IMR-90 (cell line): ENCODE measurements around the gene PRR18.

Experiments used
- BHLHE40 ChIP-seq: fragments of 150-350 bp; IDR thresholded peaks from 2 replicates; pipeline ENCODE4 v1.6.1; 2016; ENCODE audit warnings: mild to moderate bottlenecking, low read depth, low read length
- CEBPB ChIP-seq: IDR thresholded peaks from 2 replicates; pipeline ENCODE4 v1.6.1; 2012; ENCODE audit warnings: low read depth, low read length, improper control_type of control experiment
- CHD1 ChIP-seq: IDR thresholded peaks from 2 replicates; pipeline ENCODE4 v1.6.1; 2012; ENCODE audit warnings: low read depth, low read length, improper control_type of control experiment
- CTCF ChIP-seq: conservative IDR thresholded peaks from 2 replicates; pipeline ENCODE4 v1.5.1; 2012; ENCODE audit warnings: mild to moderate bottlenecking, low read depth, low read length, improper control_type of control experiment
- ELK1 ChIP-seq: fragments of 150-350 bp; IDR thresholded peaks from 2 replicates; pipeline ENCODE4 v1.6.1; 2016; ENCODE audit warnings: low read depth, mild to moderate bottlenecking, low read length, moderate library complexity, borderline replicate concordance
- MAFK ChIP-seq: IDR thresholded peaks from 2 replicates; pipeline ENCODE4 v1.6.1; 2012; ENCODE audit warnings: low read depth, low read length, improper control_type of control experiment
- MAZ ChIP-seq: IDR thresholded peaks from 2 replicates; pipeline ENCODE4 v1.6.1; 2012; ENCODE audit warnings: low read depth, mild to moderate bottlenecking, low read length, improper control_type of control experiment, moderate library complexity, borderline replicate concordance
- MXI1 ChIP-seq: IDR thresholded peaks from 2 replicates; pipeline ENCODE4 v1.6.1; 2012; ENCODE audit warnings: low read depth, mild to moderate bottlenecking, low read length, moderate library complexity, borderline replicate concordance
- POLR2A ChIP-seq: IDR thresholded peaks from 2 replicates; pipeline ENCODE4 v1.6.1; 2012; ENCODE audit warnings: mild to moderate bottlenecking, low read depth, low read length
- RCOR1 ChIP-seq: IDR thresholded peaks from 2 replicates; pipeline ENCODE4 v1.6.1; 2012; ENCODE audit warnings: mild to moderate bottlenecking, low read length, improper control_type of control experiment; ENCODE audit not compliant: insufficient replicate concordance
- RFX5 ChIP-seq: IDR thresholded peaks from 2 replicates; pipeline ENCODE4 v1.8.0; 2012; ENCODE audit warnings: low read depth, mild to moderate bottlenecking, low read length, moderate library complexity
- SMC3 ChIP-seq: fragments of 150-350 bp; IDR thresholded peaks from 2 replicates; pipeline ENCODE4 v1.6.1; 2016; ENCODE audit warnings: low read depth, mild to moderate bottlenecking, antibody characterized with exemption, low read length, moderate library complexity
- TF ChIP-seq, protein P1 (sequence below): fragments of 150-350 bp; IDR thresholded peaks from 2 replicates; pipeline ENCODE4 v1.6.1; 2017; ENCODE audit warnings: mild to moderate bottlenecking, antibody characterized with exemption, low read length, low read depth

DNA sequence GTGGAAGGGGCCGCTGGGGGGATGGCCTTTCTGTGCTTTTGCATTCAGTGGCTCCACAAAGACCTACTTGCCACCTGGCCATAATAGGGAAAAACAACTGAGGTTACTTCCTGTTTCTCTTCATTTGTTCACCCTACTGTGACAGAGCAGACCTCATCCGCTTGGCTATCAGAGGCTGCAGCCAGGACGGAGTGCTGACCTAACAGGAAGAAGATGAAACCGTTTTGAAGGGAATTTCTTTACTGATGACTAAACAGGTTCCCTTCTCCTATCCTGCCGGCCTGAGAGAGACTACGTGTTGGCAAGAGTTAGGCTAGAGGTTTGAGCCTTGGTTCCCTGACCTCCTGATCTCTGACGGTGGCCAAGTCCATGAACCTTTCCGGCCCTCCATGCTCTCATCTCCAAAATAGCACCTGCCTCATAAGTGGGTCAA, 21.3 kb downstream of the PRR18 start:
- TF ChIP-seq CTCF (no peak), POLR2A (no peak), CEBPB (no peak), CHD1 (no peak), MAZ (no peak), RFX5 (no peak), BHLHE40 (no peak), SMC3 (no peak), MAFK (no peak), RCOR1 (no peak), ELK1 (no peak), MXI1 (no peak)
- TF ChIP-seq, protein P1, sequence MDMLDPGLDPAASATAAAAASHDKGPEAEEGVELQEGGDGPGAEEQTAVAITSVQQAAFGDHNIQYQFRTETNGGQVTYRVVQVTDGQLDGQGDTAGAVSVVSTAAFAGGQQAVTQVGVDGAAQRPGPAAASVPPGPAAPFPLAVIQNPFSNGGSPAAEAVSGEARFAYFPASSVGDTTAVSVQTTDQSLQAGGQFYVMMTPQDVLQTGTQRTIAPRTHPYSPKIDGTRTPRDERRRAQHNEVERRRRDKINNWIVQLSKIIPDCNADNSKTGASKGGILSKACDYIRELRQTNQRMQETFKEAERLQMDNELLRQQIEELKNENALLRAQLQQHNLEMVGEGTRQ, result no peak
